ENCODE data around the gene CACHD1.

Gene CACHD1

GRCh38 chr1:64514197-64514765, 44.4 kb downstream of the CACHD1 start:
- intact Hi-C loops (cut with micrococcal nuclease) = loop anchor here (5.0 to 10.0 kb wide), 2 partner anchors 311 to 488 kb away; no protein-coding TSS in a partner anchor
- H3K36me3 Mint-ChIP-seq (ENCODE audit: low read depth) = no peaks in the 10 kb centered on the region
- no peak overlapping the region for H3K27ac Mint-ChIP-seq
- no peak overlapping the region for H3K4me3 Mint-ChIP-seq
- H3K27me3 Mint-ChIP-seq = no peaks in the 10 kb centered on the region
- H3K4me1 Mint-ChIP-seq (ENCODE audit: low read depth) = peaks cover 31% of the 10 kb centered on the region
- no peaks in the 10 kb centered on the region for H3K9me3 Mint-ChIP-seq

DNA sequence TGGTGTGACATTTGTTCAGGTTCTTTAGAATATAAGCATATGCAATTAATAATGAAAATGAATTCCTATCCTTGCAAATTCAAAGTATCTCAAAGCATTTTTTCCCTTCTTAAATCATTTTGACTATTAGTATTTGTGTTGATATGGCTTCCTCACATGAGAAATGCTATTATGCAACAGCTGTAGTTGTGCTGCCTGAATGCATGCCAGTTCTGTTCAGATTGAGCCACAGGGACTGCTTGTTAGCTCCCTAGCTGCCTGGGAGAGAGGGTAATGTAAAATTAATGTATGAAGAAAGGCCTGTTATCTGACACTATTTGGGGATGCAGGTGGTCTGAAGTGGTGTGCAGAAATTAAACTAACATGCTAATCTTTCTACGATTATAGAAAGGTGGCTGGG, 45.5 kb downstream of the CACHD1 start:
- Mint-ChIP-seq H3K27me3 (no peaks in the 10 kb centered on the region), H3K27ac (no peak overlapping the region), H3K36me3 (ENCODE audit: low read depth) (no peaks in the 10 kb centered on the region), H3K4me3 (no peak overlapping the region), H3K9me3 (no peaks in the 10 kb centered on the region), H3K4me1 (ENCODE audit: low read depth) (peaks cover 29% of the 10 kb centered on the region)
- intact Hi-C loops (cut with micrococcal nuclease) = loop anchor here (10.0 kb wide), 1 partner anchor 309 kb away; no protein-coding TSS in a partner anchor

GRCh38 chr1:64516301-64516700, 46.4 kb downstream of the CACHD1 start:
- Mint-ChIP-seq H3K4me3 (no peak overlapping the region), H3K27ac (no peak overlapping the region), H3K4me1 (ENCODE audit: low read depth) (peaks cover 20% of the 10 kb centered on the region)

GRCh38 chr1:64516803-64517568, 47.1 kb downstream of the CACHD1 start:
- Mint-ChIP-seq H3K9me3 (no peaks in the 10 kb centered on the region), H3K4me1 (ENCODE audit: low read depth) (peaks cover 16% of the 10 kb centered on the region), H3K4me3 (no peak overlapping the region), H3K27me3 (no peaks in the 10 kb centered on the region), H3K27ac (no peak overlapping the region), H3K36me3 (ENCODE audit: low read depth) (no peaks in the 10 kb centered on the region)
- intact Hi-C loops (cut with micrococcal nuclease) = loop anchor here (10.0 kb wide), 1 partner anchor 308 kb away; no protein-coding TSS in a partner anchor

More at GRCh38 chr1:64516301-64516700, 46.4 kb downstream of the CACHD1 start:
- Mint-ChIP-seq H3K36me3 (ENCODE audit: low read depth) (no peaks in the 10 kb centered on the region), H3K27me3 (no peaks in the 10 kb centered on the region), H3K9me3 (no peaks in the 10 kb centered on the region)
- intact Hi-C loops (cut with micrococcal nuclease) = loop anchor here (10.0 kb wide), 1 partner anchor 308 kb away; no protein-coding TSS in a partner anchor

- Mint-ChIP-seq H3K9me3 (no peaks in the 10 kb centered on the region), H3K27ac (no peak overlapping the region)
- intact Hi-C loops (cut with micrococcal nuclease) = loop anchor here (10.0 kb wide), 1 partner anchor 307 kb away; no protein-coding TSS in a partner anchor
These were observed 47.7 kb downstream of the CACHD1 start for GRCh38 chr1:64517640-64518039.

GRCh38 chr1:64518692-64519481, 49.0 kb downstream of the CACHD1 start:
- intact Hi-C loops (cut with micrococcal nuclease) = loop anchor here (10.0 kb wide), 1 partner anchor 306 kb away; no protein-coding TSS in a partner anchor
- H3K9me3 Mint-ChIP-seq = no peaks in the 10 kb centered on the region
- no peak overlapping the region for H3K27ac Mint-ChIP-seq
- peaks cover 6% of the 10 kb centered on the region for H3K4me1 Mint-ChIP-seq (ENCODE audit: low read depth)
- H3K36me3 Mint-ChIP-seq (ENCODE audit: low read depth) = no peaks in the 10 kb centered on the region
- H3K4me3 Mint-ChIP-seq = no peak overlapping the region
- H3K27me3 Mint-ChIP-seq = no peaks in the 10 kb centered on the region

More at GRCh38 chr1:64517640-64518039, 47.7 kb downstream of the CACHD1 start:
- Mint-ChIP-seq H3K27me3 (no peaks in the 10 kb centered on the region), H3K36me3 (ENCODE audit: low read depth) (no peaks in the 10 kb centered on the region), H3K4me1 (ENCODE audit: low read depth) (peaks cover 11% of the 10 kb centered on the region), H3K4me3 (no peak overlapping the region)

GRCh38 chr1:64519901-64520300, 50.0 kb downstream of the CACHD1 start:
- Mint-ChIP-seq H3K27ac (no peak overlapping the region), H3K36me3 (ENCODE audit: low read depth) (no peaks in the 10 kb centered on the region), H3K4me1 (ENCODE audit: low read depth) (peaks cover 6% of the 10 kb centered on the region), H3K9me3 (no peaks in the 10 kb centered on the region), H3K4me3 (no peak overlapping the region), H3K27me3 (no peaks in the 10 kb centered on the region)
- intact Hi-C loops (cut with micrococcal nuclease) = loop anchor here (10.0 kb wide), 1 partner anchor 305 kb away; no protein-coding TSS in a partner anchor

GRCh38 chr1:64522740-64523139, 52.8 kb downstream of the CACHD1 start:
- intact Hi-C loops (cut with micrococcal nuclease) = no loop called here
- H3K36me3 Mint-ChIP-seq (ENCODE audit: low read depth) = no peaks in the 10 kb centered on the region
- no peaks in the 10 kb centered on the region for H3K9me3 Mint-ChIP-seq
- H3K27me3 Mint-ChIP-seq = no peaks in the 10 kb centered on the region
- no peak overlapping the region for H3K4me3 Mint-ChIP-seq
- H3K27ac Mint-ChIP-seq = no peak overlapping the region
- no peaks in the 10 kb centered on the region for H3K4me1 Mint-ChIP-seq (ENCODE audit: low read depth)

GRCh38 chr1:64523413-64524337, 53.7 kb downstream of the CACHD1 start:
- intact Hi-C loops (cut with micrococcal nuclease) = no loop called here
- Mint-ChIP-seq H3K27me3 (no peaks in the 10 kb centered on the region), H3K4me1 (ENCODE audit: low read depth) (no peaks in the 10 kb centered on the region), H3K27ac (no peak overlapping the region), H3K4me3 (no peak overlapping the region), H3K9me3 (no peaks in the 10 kb centered on the region), H3K36me3 (ENCODE audit: low read depth) (no peaks in the 10 kb centered on the region)

GRCh38 chr1:64524614-64525013, 54.7 kb downstream of the CACHD1 start:
- H3K36me3 Mint-ChIP-seq (ENCODE audit: low read depth) = no peaks in the 10 kb centered on the region
- H3K27me3 Mint-ChIP-seq = no peaks in the 10 kb centered on the region
- H3K9me3 Mint-ChIP-seq = no peaks in the 10 kb centered on the region
- H3K4me1 Mint-ChIP-seq (ENCODE audit: low read depth) = no peaks in the 10 kb centered on the region
- H3K4me3 Mint-ChIP-seq = no peak overlapping the region
- no peak overlapping the region for H3K27ac Mint-ChIP-seq
- intact Hi-C loops (cut with micrococcal nuclease) = no loop called here

- Mint-ChIP-seq H3K27ac (no peak overlapping the region), H3K4me1 (ENCODE audit: low read depth) (no peaks in the 10 kb centered on the region), H3K36me3 (ENCODE audit: low read depth) (no peaks in the 10 kb centered on the region), H3K4me3 (no peak overlapping the region), H3K9me3 (no peaks in the 10 kb centered on the region), H3K27me3 (no peaks in the 10 kb centered on the region)
- intact Hi-C loops (cut with micrococcal nuclease) = no loop called here
These were observed 55.3 kb downstream of the CACHD1 start for GRCh38 chr1:64525116-64525686.

DNA sequence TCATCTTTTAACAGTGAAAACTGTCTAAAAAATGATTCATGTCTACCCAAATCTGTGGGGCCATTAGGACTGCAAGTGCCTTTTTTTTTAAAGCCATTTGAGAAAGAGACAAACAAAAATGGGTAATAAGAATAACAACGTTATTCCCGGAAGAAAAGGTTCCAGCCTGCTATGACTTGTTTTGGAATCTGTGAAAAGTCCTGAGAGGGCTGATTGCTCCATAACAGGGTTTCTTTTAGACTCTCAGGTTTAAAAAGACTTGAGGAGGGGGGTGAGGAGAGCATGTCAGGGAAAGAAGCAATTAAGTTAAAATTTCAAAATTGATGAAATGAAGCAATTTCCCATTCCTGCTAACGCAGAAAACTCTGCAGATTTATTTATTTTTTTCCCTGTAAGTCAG, 56.4 kb downstream of the CACHD1 start:
- Mint-ChIP-seq H3K27ac (no peak overlapping the region), H3K27me3 (no peaks in the 10 kb centered on the region), H3K36me3 (ENCODE audit: low read depth) (no peaks in the 10 kb centered on the region), H3K4me3 (no peak overlapping the region), H3K9me3 (no peaks in the 10 kb centered on the region), H3K4me1 (ENCODE audit: low read depth) (no peaks in the 10 kb centered on the region)
- intact Hi-C loops (cut with micrococcal nuclease) = no loop called here

GRCh38 chr1:64527165-64527564, 57.2 kb downstream of the CACHD1 start:
- no peaks in the 10 kb centered on the region for H3K36me3 Mint-ChIP-seq (ENCODE audit: low read depth)
- H3K4me1 Mint-ChIP-seq (ENCODE audit: low read depth) = no peaks in the 10 kb centered on the region
- H3K4me3 Mint-ChIP-seq = no peak overlapping the region
- no peaks in the 10 kb centered on the region for H3K27me3 Mint-ChIP-seq
- intact Hi-C loops (cut with micrococcal nuclease) = no loop called here
- H3K27ac Mint-ChIP-seq = no peak overlapping the region
- H3K9me3 Mint-ChIP-seq = no peaks in the 10 kb centered on the region
